ENCODE data around the gene GP1BA.
"Not testable (repeated sequence)": the region's sequence is repeated elsewhere in the genome, so short reads cannot be mapped to it uniquely, and the experiment has no call there.

GP1BA gene

GRCh38 chr17:4901108-4901647, 30.9 kb upstream of the GP1BA start:
- DNase-seq (ENCODE audit: low spot score) (no peak), FAIRE-seq (no peak)

- no peak for DNase-seq (ENCODE audit: low spot score)
- FAIRE-seq, result no peak
Observed at GRCh38 chr17:4901648-4902344, 30.3 kb upstream of the GP1BA start.

GRCh38 chr17:4902540-4902939, 29.5 kb upstream of the GP1BA start:
- no peak for DNase-seq (ENCODE audit: low spot score)
- no peak for FAIRE-seq

- DNase-seq (ENCODE audit: low spot score) (peak; percentile 44), FAIRE-seq (no peak)
Observed at GRCh38 chr17:4903051-4903818, 28.8 kb upstream of the GP1BA start, which contains the start of gene CHRNE. CHRNE (minus strand) TSS chr17:4903098; CDS start chr17:4903063, 35 bp downstream.

- not testable (repeated sequence) for FAIRE-seq; DNase-seq (ENCODE audit: low spot score)
Observed at GRCh38 chr17:4906642-4907041, 25.4 kb upstream of the GP1BA start.

GRCh38 chr17:4908301-4908700, 23.8 kb upstream of the GP1BA start:
- FAIRE-seq (no peak), DNase-seq (ENCODE audit: low spot score) (no peak)

GRCh38 chr17:4908711-4909496, 23.2 kb upstream of the GP1BA start:
- no peak for FAIRE-seq
- DNase-seq (ENCODE audit: low spot score), result peak; percentile 44

- no peak for FAIRE-seq
Observed at GRCh38 chr17:4913994-4914393, 18.1 kb upstream of the GP1BA start.

GRCh38 chr17:4914551-4914950, 17.5 kb upstream of the GP1BA start:
- not testable (repeated sequence) for DNase-seq (ENCODE audit: low spot score); FAIRE-seq

More at GRCh38 chr17:4913994-4914393, 18.1 kb upstream of the GP1BA start:
- no peak for DNase-seq (ENCODE audit: low spot score)

- no peak for DNase-seq (ENCODE audit: low spot score)
- FAIRE-seq, result no peak
Observed at GRCh38 chr17:4919511-4920047, 12.5 kb upstream of the GP1BA start.

- FAIRE-seq, result no peak
- no peak for DNase-seq (ENCODE audit: low spot score)
Observed at GRCh38 chr17:4920351-4921048, 11.6 kb upstream of the GP1BA start.

GRCh38 chr17:4921320-4921719, 10.8 kb upstream of the GP1BA start:
- DNase-seq (ENCODE audit: low spot score), result no peak
- no peak for FAIRE-seq

- not testable (repeated sequence) for FAIRE-seq; DNase-seq (ENCODE audit: low spot score)
Observed at GRCh38 chr17:4926577-4927335, 5.3 kb upstream of the GP1BA start.

GRCh38 chr17:4928881-4929280, 3.2 kb upstream of the GP1BA start:
- FAIRE-seq (no peak), DNase-seq (ENCODE audit: low spot score) (no peak)

GRCh38 chr17:4932756-4933155, 679 bp downstream of the GP1BA start:
- DNase-seq (ENCODE audit: low spot score) (no peak), FAIRE-seq (no peak)

- DNase-seq (ENCODE audit: low spot score) (no peak), FAIRE-seq (no peak)
Observed at GRCh38 chr17:4933646-4934045, 1.6 kb downstream of the GP1BA start.

GRCh38 chr17:4934173-4934979, 2.3 kb downstream of the GP1BA start:
- DNase-seq (ENCODE audit: low spot score) (peak; percentile 83), FAIRE-seq (peak; percentile 84)

GRCh38 chr17:4935650-4936049, 3.6 kb downstream of the GP1BA start:
- DNase-seq (ENCODE audit: low spot score), result no peak
- FAIRE-seq, result no peak

GRCh38 chr17:4936436-4936835, 4.4 kb downstream of the GP1BA start:
- FAIRE-seq, result no peak

More at GRCh38 chr17:4936436-4936835, 4.4 kb downstream of the GP1BA start:
- DNase-seq (ENCODE audit: low spot score), result no peak
